OCI-LY3 (cell line): ENCODE results near the gene COG1.

Experiments
- H2AFZ ChIP-seq: fragments of 200-600, 300-600 bp; shearing (Covaris generic); 2 replicates; pipeline ENCODE4 v1.6.0; 2014; ENCODE audit warnings: antibody characterized with exemption, low read depth, low read length
- H3K27ac ChIP-seq: fragments of 200-600, 300-600 bp; sonication (generic); 2 replicates; pipeline ENCODE4 v1.5.1; 2014; ENCODE audit warnings: mild to moderate bottlenecking, low read length, moderate library complexity, mixed read lengths
- H3K27me3 ChIP-seq: fragments of 200-600, 300-600 bp; sonication (generic); 2 replicates; pipeline ENCODE4 v1.6.1; 2014; ENCODE audit warnings: low read depth, low read length, mixed read lengths
- H3K36me3 ChIP-seq: fragments of 200-600, 300-600 bp; sonication (generic); replicated peaks from 2 replicates; pipeline ENCODE3; 2014; ENCODE audit warnings: low read depth, low read length, mixed read lengths
- H3K4me1 ChIP-seq: fragments of 300-600, 200-600 bp; sonication (generic); 2 replicates; pipeline ENCODE4 v1.6.1; 2014; ENCODE audit warnings: low read length, mixed read lengths
- H3K4me2 ChIP-seq: fragments of 200-600, 300-600 bp; sonication (generic); 2 replicates; pipeline ENCODE4 v1.6.1; 2014; ENCODE audit warnings: low read length, mixed read lengths
- H3K4me3 ChIP-seq: fragments of 300-600, 200-600 bp; sonication (generic); 2 replicates; pipeline ENCODE4 v1.5.1; 2014; ENCODE audit warnings: antibody characterized with exemption, mild to moderate bottlenecking, low read length, moderate library complexity
- H3K79me2 ChIP-seq: fragments of 300-600, 200-600 bp; shearing (Covaris generic); 2 replicates; pipeline ENCODE4 v1.6.1; 2014; ENCODE audit warnings: mild to moderate bottlenecking, low read length, mixed read lengths
- H3K9ac ChIP-seq: fragments of 300-600, 200-600 bp; shearing (Covaris generic); 2 replicates; pipeline ENCODE4 v1.6.0; 2014; ENCODE audit warnings: mild to moderate bottlenecking, low read length, moderate library complexity
- H3K9me3 ChIP-seq: fragments of 200-600, 300-600 bp; shearing (Covaris generic); 2 replicates; pipeline ENCODE4 v1.6.1; 2014; ENCODE audit warnings: low read length, mixed read lengths; ENCODE audit not compliant: insufficient read depth
- H4K20me1 ChIP-seq: fragments of 200-600, 300-600 bp; sonication (generic); 2 replicates; pipeline ENCODE4 v1.6.1; 2016; ENCODE audit warnings: low read length, mixed read lengths; ENCODE audit not compliant: insufficient read depth
- EZH2phosphoT487 ChIP-seq: fragments of 200-600 bp; shearing (Covaris generic); IDR thresholded peaks from 2 replicates; pipeline ENCODE4 v1.6.1; 2018; ENCODE audit warnings: antibody characterized with exemption, mixed run types, low read depth
- TF ChIP-seq, protein P1 (sequence below): fragments of 200-600, 300-600 bp; sonication (generic); IDR thresholded peaks from 2 replicates; pipeline ENCODE4 v1.5.1; 2014; ENCODE audit warnings: antibody characterized with exemption, low read length, low read depth

COG1 gene

GRCh38 chr17:73257516-73257915 lies 64.7 kb downstream of the COG1 start:
- H4K20me1 ChIP-seq = no peaks in the 10 kb centered on the region
- TF ChIP-seq EZH2phosphoT487 = no peak
- TF ChIP-seq, protein P1, sequence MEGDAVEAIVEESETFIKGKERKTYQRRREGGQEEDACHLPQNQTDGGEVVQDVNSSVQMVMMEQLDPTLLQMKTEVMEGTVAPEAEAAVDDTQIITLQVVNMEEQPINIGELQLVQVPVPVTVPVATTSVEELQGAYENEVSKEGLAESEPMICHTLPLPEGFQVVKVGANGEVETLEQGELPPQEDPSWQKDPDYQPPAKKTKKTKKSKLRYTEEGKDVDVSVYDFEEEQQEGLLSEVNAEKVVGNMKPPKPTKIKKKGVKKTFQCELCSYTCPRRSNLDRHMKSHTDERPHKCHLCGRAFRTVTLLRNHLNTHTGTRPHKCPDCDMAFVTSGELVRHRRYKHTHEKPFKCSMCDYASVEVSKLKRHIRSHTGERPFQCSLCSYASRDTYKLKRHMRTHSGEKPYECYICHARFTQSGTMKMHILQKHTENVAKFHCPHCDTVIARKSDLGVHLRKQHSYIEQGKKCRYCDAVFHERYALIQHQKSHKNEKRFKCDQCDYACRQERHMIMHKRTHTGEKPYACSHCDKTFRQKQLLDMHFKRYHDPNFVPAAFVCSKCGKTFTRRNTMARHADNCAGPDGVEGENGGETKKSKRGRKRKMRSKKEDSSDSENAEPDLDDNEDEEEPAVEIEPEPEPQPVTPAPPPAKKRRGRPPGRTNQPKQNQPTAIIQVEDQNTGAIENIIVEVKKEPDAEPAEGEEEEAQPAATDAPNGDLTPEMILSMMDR = 0 out of 2 replicates have a peak, but pooled peaks have one; percentile 3

More at GRCh38 chr17:73257516-73257915, 64.7 kb downstream of the COG1 start:
- Histone ChIP-seq H3K4me2 (no peak overlapping the region), H3K4me1 (no peaks in the 10 kb centered on the region), H2AFZ (no peak overlapping the region), H3K27ac (no peak overlapping the region), H3K9ac (no peak overlapping the region), H3K4me3 (no peak overlapping the region), H3K9me3 (no peaks in the 10 kb centered on the region), H3K27me3 (no peaks in the 10 kb centered on the region), H3K79me2 (no peaks in the 10 kb centered on the region), H3K36me3 (no peaks in the 10 kb centered on the region)
